IPS-15b (cell line): ENCODE measurements around the gene ATRAID.

Source experiments
- H3K27me3 ChIP-seq: one replicate; pipeline ENCODE4 v1.6.1; 2013; ENCODE audit warnings: low read length; ENCODE audit not compliant: control insufficient read depth, insufficient read depth
- H3K36me3 ChIP-seq: one replicate; pipeline ENCODE4 v1.6.1; 2013; ENCODE audit warnings: low read length; ENCODE audit not compliant: control insufficient read depth, insufficient read depth
- H3K4me1 ChIP-seq: one replicate; pipeline ENCODE4 v1.6.1; 2013; ENCODE audit warnings: mild to moderate bottlenecking, low read length; ENCODE audit not compliant: control insufficient read depth, insufficient read depth
- H3K4me3 ChIP-seq: one replicate; pipeline ENCODE4 v1.5.1; 2013; ENCODE audit warnings: low read depth, low read length
- H3K9ac ChIP-seq: one replicate; pipeline ENCODE4 v1.6.1; 2013; ENCODE audit warnings: low read depth, mild to moderate bottlenecking, low read length
- H3K9me3 ChIP-seq: one replicate; pipeline ENCODE4 v1.6.1; 2013; ENCODE audit warnings: mild to moderate bottlenecking, low read length; ENCODE audit not compliant: control insufficient read depth, insufficient read depth

Gene ATRAID

GRCh38 chr2:27247893-27248292, 36.1 kb downstream of the ATRAID start:
- H3K36me3 ChIP-seq = peaks cover 23% of the 10 kb centered on the region
- H3K9ac ChIP-seq = no peak overlapping the region
- peaks cover 12% of the 10 kb centered on the region for H3K27me3 ChIP-seq
- no peaks in the 10 kb centered on the region for H3K9me3 ChIP-seq
- no peak overlapping the region for H3K4me3 ChIP-seq
- H3K4me1 ChIP-seq = peaks cover 9% of the 10 kb centered on the region

- no peak overlapping the region for H3K4me3 ChIP-seq
- no peak overlapping the region for H3K9ac ChIP-seq
- peaks cover 12% of the 10 kb centered on the region for H3K27me3 ChIP-seq
- H3K36me3 ChIP-seq = peaks cover 8% of the 10 kb centered on the region
- peaks cover 9% of the 10 kb centered on the region for H3K4me1 ChIP-seq
- H3K9me3 ChIP-seq = no peaks in the 10 kb centered on the region
Observed at GRCh38 chr2:27249159-27249890, 37.5 kb downstream of the ATRAID start.

- peaks cover 3% of the 10 kb centered on the region for H3K36me3 ChIP-seq
- H3K27me3 ChIP-seq = peaks cover 12% of the 10 kb centered on the region
- H3K9me3 ChIP-seq = no peaks in the 10 kb centered on the region
- peak overlapping the region; percentile 32 for H3K9ac ChIP-seq
- peaks cover 9% of the 10 kb centered on the region for H3K4me1 ChIP-seq
- peak overlapping the region; percentile 45 for H3K4me3 ChIP-seq
Observed at GRCh38 chr2:27249891-27250651, 38.2 kb downstream of the ATRAID start.

- Histone ChIP-seq H3K9ac (no peak overlapping the region), H3K36me3 (no peaks in the 10 kb centered on the region), H3K4me3 (peak overlapping the region; percentile 45), H3K9me3 (no peaks in the 10 kb centered on the region), H3K27me3 (peaks cover 12% of the 10 kb centered on the region), H3K4me1 (peaks cover 9% of the 10 kb centered on the region)
Observed at GRCh38 chr2:27250652-27251379, 39.0 kb downstream of the ATRAID start.

GRCh38 chr2:27251766-27252165, 39.9 kb downstream of the ATRAID start:
- Histone ChIP-seq H3K27me3 (peaks cover 12% of the 10 kb centered on the region), H3K4me1 (peaks cover 9% of the 10 kb centered on the region), H3K9ac (no peak overlapping the region), H3K9me3 (no peaks in the 10 kb centered on the region), H3K4me3 (no peak overlapping the region), H3K36me3 (no peaks in the 10 kb centered on the region)

- H3K9ac ChIP-seq = no peak overlapping the region
- H3K4me3 ChIP-seq = no peak overlapping the region
- no peaks in the 10 kb centered on the region for H3K36me3 ChIP-seq
- peaks cover 18% of the 10 kb centered on the region for H3K27me3 ChIP-seq
- H3K4me1 ChIP-seq = peaks cover 9% of the 10 kb centered on the region
- H3K9me3 ChIP-seq = no peaks in the 10 kb centered on the region
Observed at GRCh38 chr2:27255187-27255586, 43.3 kb downstream of the ATRAID start.

- Histone ChIP-seq H3K9ac (no peak overlapping the region), H3K4me1 (peaks cover 7% of the 10 kb centered on the region), H3K4me3 (no peak overlapping the region), H3K27me3 (peaks cover 23% of the 10 kb centered on the region), H3K36me3 (no peaks in the 10 kb centered on the region), H3K9me3 (no peaks in the 10 kb centered on the region)
Observed at GRCh38 chr2:27255660-27256059, 43.8 kb downstream of the ATRAID start.

- no peak overlapping the region for H3K4me3 ChIP-seq
- no peak overlapping the region for H3K9ac ChIP-seq
- peaks cover under 1% of the 10 kb centered on the region for H3K4me1 ChIP-seq
- no peaks in the 10 kb centered on the region for H3K36me3 ChIP-seq
- no peaks in the 10 kb centered on the region for H3K9me3 ChIP-seq
- peaks cover 25% of the 10 kb centered on the region for H3K27me3 ChIP-seq
Observed at GRCh38 chr2:27256855-27257454, 45.1 kb downstream of the ATRAID start.

- Histone ChIP-seq H3K9me3 (no peaks in the 10 kb centered on the region), H3K36me3 (no peaks in the 10 kb centered on the region), H3K4me3 (no peak overlapping the region)
Observed at GRCh38 chr2:27258051-27258450, 46.2 kb downstream of the ATRAID start.

GRCh38 chr2:27261241-27261925, 49.5 kb downstream of the ATRAID start:
- Histone ChIP-seq H3K36me3 (no peaks in the 10 kb centered on the region), H3K9ac (no peak overlapping the region), H3K4me1 (no peaks in the 10 kb centered on the region), H3K27me3 (peaks cover 62% of the 10 kb centered on the region), H3K9me3 (no peaks in the 10 kb centered on the region), H3K4me3 (peak overlapping the region; percentile 58)

More at GRCh38 chr2:27258051-27258450, 46.2 kb downstream of the ATRAID start:
- Histone ChIP-seq H3K9ac (no peak overlapping the region), H3K27me3 (peaks cover 28% of the 10 kb centered on the region), H3K4me1 (no peaks in the 10 kb centered on the region)

GRCh38 chr2:27261926-27262298, 50.1 kb downstream of the ATRAID start:
- no peak overlapping the region for H3K9ac ChIP-seq
- H3K36me3 ChIP-seq = no peaks in the 10 kb centered on the region
- peaks cover 67% of the 10 kb centered on the region for H3K27me3 ChIP-seq
- H3K9me3 ChIP-seq = no peaks in the 10 kb centered on the region
- no peaks in the 10 kb centered on the region for H3K4me1 ChIP-seq
- H3K4me3 ChIP-seq = peak overlapping the region; percentile 72
